GM10266 (cell line): Measurements from ENCODE around the gene TBC1D9.

Source experiments
- DNase-seq: peaks from one replicate; pipeline ENCODE4 v3.0.0; 2012; ENCODE audit errors: extremely low spot score
- TF ChIP-seq, protein P1 (sequence below): IDR thresholded peaks from 2 replicates; pipeline ENCODE4 v1.5.1; 2012; ENCODE audit warnings: mild to moderate bottlenecking, low read depth; ENCODE audit not compliant: control insufficient read depth, insufficient read depth; ENCODE audit errors: missing control alignments

The TBC1D9 gene

GRCh38 chr4:140602714-140603113, 153.5 kb downstream of the TBC1D9 start:
- TF ChIP-seq, protein P1, sequence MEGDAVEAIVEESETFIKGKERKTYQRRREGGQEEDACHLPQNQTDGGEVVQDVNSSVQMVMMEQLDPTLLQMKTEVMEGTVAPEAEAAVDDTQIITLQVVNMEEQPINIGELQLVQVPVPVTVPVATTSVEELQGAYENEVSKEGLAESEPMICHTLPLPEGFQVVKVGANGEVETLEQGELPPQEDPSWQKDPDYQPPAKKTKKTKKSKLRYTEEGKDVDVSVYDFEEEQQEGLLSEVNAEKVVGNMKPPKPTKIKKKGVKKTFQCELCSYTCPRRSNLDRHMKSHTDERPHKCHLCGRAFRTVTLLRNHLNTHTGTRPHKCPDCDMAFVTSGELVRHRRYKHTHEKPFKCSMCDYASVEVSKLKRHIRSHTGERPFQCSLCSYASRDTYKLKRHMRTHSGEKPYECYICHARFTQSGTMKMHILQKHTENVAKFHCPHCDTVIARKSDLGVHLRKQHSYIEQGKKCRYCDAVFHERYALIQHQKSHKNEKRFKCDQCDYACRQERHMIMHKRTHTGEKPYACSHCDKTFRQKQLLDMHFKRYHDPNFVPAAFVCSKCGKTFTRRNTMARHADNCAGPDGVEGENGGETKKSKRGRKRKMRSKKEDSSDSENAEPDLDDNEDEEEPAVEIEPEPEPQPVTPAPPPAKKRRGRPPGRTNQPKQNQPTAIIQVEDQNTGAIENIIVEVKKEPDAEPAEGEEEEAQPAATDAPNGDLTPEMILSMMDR: no peak
- no peak for DNase-seq

DNA sequence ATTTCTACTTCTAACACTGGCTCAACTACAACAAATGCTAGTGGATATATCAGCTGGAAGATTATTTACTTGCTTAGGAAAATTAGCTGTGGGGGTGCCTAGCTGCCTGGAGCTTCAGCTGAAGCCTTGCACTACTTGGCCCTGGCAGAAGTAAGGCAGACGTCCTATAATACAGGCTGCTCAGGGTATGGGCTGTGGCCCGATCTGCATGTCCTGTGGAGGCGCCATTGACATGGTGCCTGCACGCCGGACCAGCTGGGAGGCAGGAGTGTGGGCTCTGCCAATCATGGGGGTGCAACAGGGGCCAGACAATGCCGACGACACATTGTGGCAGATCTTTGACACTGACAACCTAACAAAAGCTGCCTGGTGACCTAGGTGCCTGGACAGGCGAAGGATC, 155.8 kb downstream of the TBC1D9 start:
- TF ChIP-seq, protein P1: no peak
- no peak for DNase-seq

- TF ChIP-seq, protein P1: no peak
- DNase-seq: no peak
These were observed 161.1 kb downstream of the TBC1D9 start for GRCh38 chr4:140595065-140595464.

- TF ChIP-seq, protein P1: no peak
- DNase-seq: no peak
These were observed 171.7 kb downstream of the TBC1D9 start for GRCh38 chr4:140584439-140584838.

- DNase-seq: no peak
- TF ChIP-seq, protein P1: no peak
These were observed 175.1 kb downstream of the TBC1D9 start for GRCh38 chr4:140581078-140581477.

GRCh38 chr4:140579278-140579677, 176.9 kb downstream of the TBC1D9 start:
- no peak for DNase-seq
- TF ChIP-seq, protein P1: no peak

GRCh38 chr4:140575489-140575888, 180.7 kb downstream of the TBC1D9 start:
- TF ChIP-seq, protein P1: no peak

GRCh38 chr4:140571620-140572019, 184.6 kb downstream of the TBC1D9 start:
- TF ChIP-seq, protein P1: no peak
- DNase-seq: no peak

More at GRCh38 chr4:140575489-140575888, 180.7 kb downstream of the TBC1D9 start:
- no peak for DNase-seq
